GM18499 (cell line): ENCODE data around the gene OPRPN.

Experiments
- ATAC-seq: cut with Tn5 transposase; IDR thresholded peaks from one replicate; pipeline ENCODE4 v1.9.1; 2021; ENCODE audit warnings: moderate number of reproducible peaks; ENCODE audit not compliant: insufficient read depth, unreplicated experiment

The OPRPN gene

GRCh38 chr4:70397580-70397979 is at the start of gene OPRPN:
Gene OPRPN (plus strand): TSS chr4:70397940. CDS start chr4:70399286, 1,346 bp downstream.
- no peak for ATAC-seq

GRCh38 chr4:70356185-70356584 is 41.6 kb upstream of the OPRPN start:
- ATAC-seq: no peak

- no peak for ATAC-seq
These were observed 38.6 kb upstream of the OPRPN start for GRCh38 chr4:70359115-70359661.

- ATAC-seq: no peak
These were observed 37.3 kb upstream of the OPRPN start, which contains the start of gene SMR3A for GRCh38 chr4:70360460-70360859. Gene SMR3A (plus strand): TSS chr4:70360760. CDS start chr4:70362116, 1,356 bp downstream.

- no peak for ATAC-seq
These were observed 33.7 kb upstream of the OPRPN start for GRCh38 chr4:70364002-70364401.

- no peak for ATAC-seq
These were observed 32.3 kb upstream of the OPRPN start for GRCh38 chr4:70365479-70365878.

GRCh38 chr4:70367813-70368212 is 29.9 kb upstream of the OPRPN start:
- no peak for ATAC-seq

GRCh38 chr4:70371987-70372386 is 25.8 kb upstream of the OPRPN start:
- no peak for ATAC-seq

- no peak for ATAC-seq
These were observed 25.0 kb upstream of the OPRPN start for GRCh38 chr4:70372760-70373159.

- ATAC-seq: no peak
These were observed 17.2 kb upstream of the OPRPN start for GRCh38 chr4:70380578-70380977.

GRCh38 chr4:70382691-70383181 is 15.0 kb upstream of the OPRPN start, which contains the start of gene SMR3B:
Gene SMR3B (plus strand): TSS chr4:70383131. CDS start chr4:70384511, 1,380 bp downstream.
- ATAC-seq: no peak

GRCh38 chr4:70392057-70392776 is 5.5 kb upstream of the OPRPN start:
- peak; percentile 47 for ATAC-seq

- ATAC-seq: no peak
These were observed 1.6 kb downstream of the OPRPN start for GRCh38 chr4:70399319-70399718.

GRCh38 chr4:70402762-70403161 is 5.0 kb downstream of the OPRPN start:
- peak; percentile 36 for ATAC-seq

- no peak for ATAC-seq
These were observed 8.0 kb downstream of the OPRPN start for GRCh38 chr4:70405765-70406164.

- no peak for ATAC-seq
These were observed 27.6 kb downstream of the OPRPN start for GRCh38 chr4:70425306-70425705.

GRCh38 chr4:70426789-70427188 is 29.0 kb downstream of the OPRPN start:
- ATAC-seq: no peak

GRCh38 chr4:70437197-70437596 is 39.5 kb downstream of the OPRPN start:
- ATAC-seq: no peak

GRCh38 chr4:70442474-70442873 is 44.7 kb downstream of the OPRPN start:
- ATAC-seq: no peak

- ATAC-seq: no peak
These were observed 45.6 kb downstream of the OPRPN start for GRCh38 chr4:70443329-70443728.

GRCh38 chr4:70449220-70449619 is 51.5 kb downstream of the OPRPN start:
- ATAC-seq: peak; percentile 67

GRCh38 chr4:70452946-70453345 is 55.2 kb downstream of the OPRPN start:
- ATAC-seq: no peak
